Fibroblast of lung (primary cell): Measurements from ENCODE around the gene TTC17.

Experiments used
- CTCF ChIP-seq, 2 donors: IDR thresholded peaks in 1 of 2; conservative IDR thresholded peaks in 1 of 2; 1 replicate in 1 of 2; 2 replicates in 1 of 2; pipeline ENCODE4 v1.5.1; 2011 to 2012; ENCODE audit warnings: low read length in 2 of 2, control low read depth in 1 of 2, inconsistent platforms in 1 of 2, low read depth in 1 of 2, mild to moderate bottlenecking in 1 of 2
- EZH2 ChIP-seq: IDR thresholded peaks from 2 replicates; pipeline ENCODE4 v1.5.1; 2012; ENCODE audit warnings: low read length, control low read depth, mild to moderate bottlenecking; ENCODE audit errors: missing control alignments

GRCh38 chr11:43523632-43524031, 164.9 kb downstream of the TTC17 start:
- TF ChIP-seq CTCF (conservative IDR thresholded peaks at IDR 0.05 in 1 of 2, IDR thresholded peaks at IDR 0.05 in 1 of 2; ENCODE audit: low read depth in 1 of 2, low read length in 2 of 2): no peak
- TF ChIP-seq EZH2: no peak
